Naive thymus-derived CD8-positive, alpha-beta T cell (primary cell): ENCODE measurements around the gene BCL2A1. TPM values are rescaled to one million over a fixed set of nuclear protein-coding genes. Genes with fewer than 3 reads are reported as not detected.
"Not testable (repeated sequence)": the region's sequence is repeated elsewhere in the genome, so short reads cannot be mapped to it uniquely, and the experiment has no call there.

Experiments
- ATAC-seq, 2 donors: fragments of 150-1000 bp; cut with Tn5 transposase in 1 of 2; sonication (Bioruptor Pico), chemical (Tn5 transposase) in 1 of 2; 1 replicate in 1 of 2; 2 replicates in 1 of 2; pipeline ENCODE4 v1.10.0; 2021; ENCODE audit warnings: mild to moderate bottlenecking in 2 of 2, moderate library complexity in 2 of 2
- POLR2A ChIA-PET: fragments of 350-600 bp; sonication (Branson Sonifier 250); formaldehyde crosslinking; loops from one replicate; lab custom pipeline; 2021; ENCODE audit warnings: antibody characterized with exemption; lab: Charles Lee
- DNase-seq, 10 donors: peaks; one replicate each; pipeline versions ENCODE4 v3.0.0 to v3.0.0-alpha.2; 2020 to 2022
- H3K27ac Mint-ChIP-seq, 10 donors: one replicate each; pipeline ENCODE4 v1.8.0; 2020 to 2022; ENCODE audit warnings: mild to moderate bottlenecking in 10 of 10, mixed read lengths in 10 of 10, moderate library complexity in 4 of 10, inconsistent platforms in 1 of 10
- H3K27me3 Mint-ChIP-seq, 5 donors: one replicate each; pipeline ENCODE4 v1.8.0; 2021 to 2022; ENCODE audit warnings: mixed read lengths in 5 of 5
- H3K36me3 Mint-ChIP-seq, 3 donors: one replicate each; pipeline ENCODE4 v1.8.0; 2020 to 2022; ENCODE audit warnings: mixed read lengths in 3 of 3, mild to moderate bottlenecking in 2 of 3, inconsistent platforms in 1 of 3
- H3K4me1 Mint-ChIP-seq, 4 donors: one replicate each; pipeline ENCODE4 v1.8.0; 2021 to 2022; ENCODE audit warnings: mixed read lengths in 4 of 4
- H3K4me3 Mint-ChIP-seq, 10 donors: one replicate each; pipeline ENCODE4 v1.8.0; 2020 to 2022; ENCODE audit warnings: mild to moderate bottlenecking in 10 of 10, mixed read lengths in 10 of 10, moderate library complexity in 6 of 10, inconsistent platforms in 1 of 10
- H3K9me3 Mint-ChIP-seq, 9 donors: one replicate each; pipeline ENCODE4 v1.8.0; 2020 to 2022; ENCODE audit warnings: mixed read lengths in 9 of 9, mild to moderate bottlenecking in 3 of 9, inconsistent platforms in 1 of 9, moderate library complexity in 1 of 9
- polyA plus RNA-seq, 3 donors: library from polyadenylated mRNA; unstranded; fragments of 300-500 nt; fragmentation: Illumina TruSeq; gene quantifications; one replicate each; pipeline ENCODE4 v1.2.3, GENCODE V29; 2021
- total RNA-seq, 8 experiments: library from RNA in 2 of 8; stranded (reverse) in 2 of 8; gene quantifications; one replicate each; pipeline ENCODE4 v1.2.3 and lab custom pipeline; 2021 to 2026

Gene BCL2A1
- total and polyA plus RNA-seq, 5 experiments from 2014 or later: 18.7 to 27.4 (median 19.7) TPM

DNA sequence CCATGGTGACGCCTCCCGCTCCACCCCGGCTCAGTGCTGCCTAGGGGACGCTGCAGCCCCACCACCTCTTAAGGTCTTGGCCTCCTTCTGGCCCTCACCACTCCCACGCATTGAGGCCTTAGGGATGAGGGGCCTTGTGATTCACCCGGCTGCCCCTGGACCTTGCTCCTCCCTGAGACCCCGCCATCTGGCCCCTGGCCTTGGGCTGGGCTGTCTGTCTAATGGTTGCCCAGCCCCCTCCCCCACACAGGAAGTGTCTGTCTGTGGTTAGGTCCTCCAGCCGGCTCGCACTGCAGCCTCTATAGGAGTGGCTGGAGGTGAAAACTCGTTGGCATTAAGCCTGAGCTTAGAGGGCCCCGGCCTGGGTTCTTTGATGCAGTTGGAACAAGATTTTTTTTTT lies 52.7 kb downstream of the BCL2A1 start:
- Mint-ChIP-seq H3K4me3 (no peak overlapping the region), H3K4me1 (peaks cover 10 to 19% (median 19%) of the 10 kb centered on the region in 4 donors), H3K36me3 (peaks cover 44 to 56% (median 44%) of the 10 kb centered on the region in 3 donors), H3K27ac (no peak overlapping the region), H3K27me3 (no peaks in the 10 kb centered on the region), H3K9me3 (peaks cover 0 to 92% (median 34%) of the 10 kb centered on the region in 9 donors)
- POLR2A ChIA-PET: no interaction called here
- DNase-seq: no peak
- no peak for ATAC-seq

DNA sequence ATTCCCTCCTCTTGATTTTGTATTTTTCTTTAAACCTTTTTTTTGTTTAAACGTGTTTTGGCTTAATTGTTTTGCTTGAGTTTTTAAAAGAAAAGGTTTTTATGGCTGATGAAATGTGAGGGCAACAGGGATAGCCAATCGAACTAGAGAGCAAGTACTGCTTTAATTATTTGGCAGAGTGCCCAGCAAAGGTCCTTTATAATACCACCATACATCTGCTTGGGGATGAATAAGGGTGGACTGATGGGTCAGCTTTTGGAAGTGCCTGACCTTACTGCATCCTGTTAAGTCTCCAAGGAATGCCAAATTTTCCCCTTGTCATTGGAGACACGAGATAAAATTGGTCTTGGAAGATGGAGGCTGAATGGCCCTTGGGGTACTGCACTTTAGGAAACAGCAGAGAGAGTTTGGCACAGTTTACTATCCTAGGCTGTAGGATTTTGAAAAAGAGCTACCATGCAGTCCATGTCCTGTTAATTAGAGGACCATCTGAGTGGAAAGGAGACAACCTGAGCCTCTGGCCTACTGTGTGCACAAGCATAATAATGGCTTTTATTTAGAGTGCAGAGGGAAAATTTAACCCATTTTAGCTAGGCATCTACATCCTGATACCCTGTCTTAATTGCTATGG lies 54.4 kb downstream of the BCL2A1 start:
- DNase-seq (no peak), ATAC-seq (no peak)
- H3K4me1 Mint-ChIP-seq: peaks cover 4 to 5% (median 4%) of the 10 kb centered on the region in 4 donors
- POLR2A ChIA-PET: interaction anchor here (0.6 kb wide), 1 partner anchor 12 kb away, joined by 8 read pairs; no protein-coding TSS in a partner anchor
- peaks cover 33 to 53% (median 43%) of the 10 kb centered on the region in 3 donors for H3K36me3 Mint-ChIP-seq
- no peak overlapping the region for H3K4me3 Mint-ChIP-seq
- H3K27me3 Mint-ChIP-seq: no peaks in the 10 kb centered on the region
- peaks cover 0 to 88% (median 36%) of the 10 kb centered on the region in 9 donors for H3K9me3 Mint-ChIP-seq
- H3K27ac Mint-ChIP-seq: no peak overlapping the region

DNA sequence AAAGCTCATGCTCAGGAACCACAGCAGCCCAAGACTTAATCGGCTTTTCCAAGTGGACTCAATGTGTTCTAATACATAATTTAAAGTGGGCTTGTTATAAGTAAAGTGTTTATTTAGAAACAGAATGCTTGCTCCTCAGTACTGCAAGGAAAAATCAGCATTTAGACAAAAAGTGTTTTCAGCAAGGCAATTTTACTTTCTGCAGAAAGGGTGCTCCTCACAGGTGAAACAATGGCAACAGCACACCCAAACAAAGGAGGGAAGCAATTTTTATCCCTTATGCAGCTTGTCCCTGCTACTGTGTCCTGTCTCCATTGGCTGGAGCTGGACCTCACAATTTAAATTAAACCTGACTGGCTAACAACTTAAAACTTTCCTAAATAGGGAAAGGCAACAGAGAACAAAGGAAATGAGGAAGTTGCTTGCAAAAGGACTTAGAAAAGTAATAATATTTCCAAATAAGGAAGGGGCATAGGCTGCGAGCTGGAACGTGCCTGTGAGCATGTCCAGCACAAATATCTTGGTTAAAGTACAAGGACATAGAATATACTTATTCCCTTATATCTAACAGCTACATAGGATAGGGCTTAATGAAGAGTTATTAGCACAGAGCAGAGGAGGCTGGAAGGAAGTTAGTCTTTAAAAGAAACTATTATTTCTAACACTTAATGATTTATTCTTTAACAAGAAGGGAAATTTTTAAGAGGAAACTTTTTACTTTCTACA lies 55.1 kb downstream of the BCL2A1 start:
- POLR2A ChIA-PET, DNase-seq, H3K27me3 Mint-ChIP-seq, H3K4me3 Mint-ChIP-seq, H3K4me1 Mint-ChIP-seq, ATAC-seq: not testable (repeated sequence)
- H3K27ac Mint-ChIP-seq: peak overlapping the region in 1 of 10 donors; percentile 58
- peaks cover 28 to 47% (median 38%) of the 10 kb centered on the region in 3 donors for H3K36me3 Mint-ChIP-seq
- peaks cover 0 to 82% (median 32%) of the 10 kb centered on the region in 9 donors for H3K9me3 Mint-ChIP-seq

DNA sequence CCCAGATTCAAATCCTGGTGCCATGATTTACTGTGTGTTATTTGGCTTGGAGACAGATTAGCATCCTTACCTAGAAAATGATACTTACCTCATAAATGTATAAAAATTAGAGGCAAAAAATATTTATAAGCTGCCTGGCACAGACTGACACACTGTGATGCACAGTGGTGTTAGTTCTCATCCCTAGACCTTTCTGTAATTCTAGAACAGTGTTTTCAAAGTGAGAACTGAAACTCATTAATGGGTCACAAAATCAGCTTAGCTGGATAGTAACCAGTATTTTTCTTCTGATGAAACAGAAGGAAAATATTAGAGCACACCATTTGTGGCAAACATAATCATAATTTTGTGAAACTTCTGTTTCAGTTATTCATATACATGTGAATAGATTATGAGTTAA lies 56.3 kb downstream of the BCL2A1 start:
- POLR2A ChIA-PET: no interaction called here
- no peak overlapping the region for H3K27ac Mint-ChIP-seq
- H3K4me1 Mint-ChIP-seq: peaks cover 2 to 9% (median 7%) of the 10 kb centered on the region in 4 donors
- H3K4me3 Mint-ChIP-seq: no peak overlapping the region
- no peak for ATAC-seq
- no peak for DNase-seq
- H3K9me3 Mint-ChIP-seq: peaks cover 0 to 80% (median 39%) of the 10 kb centered on the region in 9 donors
- no peaks in the 10 kb centered on the region for H3K27me3 Mint-ChIP-seq
- H3K36me3 Mint-ChIP-seq: peaks cover 19 to 44% (median 41%) of the 10 kb centered on the region in 3 donors

Other genes starting within 250 kb of the BCL2A1 start
- 10 to 100 TPM; 31.0 to 33.6 TPM for gene MTHFS, start 74.2 kb downstream of the BCL2A1 start, total RNA-seq
- 100 to 1,000 TPM in 1 of 3 donors, 10 to 100 TPM in 2; 82.6 to 106 (median 85.4) TPM for gene MTHFS, start 74.2 kb downstream of the BCL2A1 start, polyA plus RNA-seq
- gene ZFAND6, start 88.5 kb upstream of the BCL2A1 start, total RNA-seq: 10 to 100 TPM; 70.4 to 71.9 TPM
- gene ZFAND6, start 88.5 kb upstream of the BCL2A1 start, polyA plus RNA-seq: 100 to 1,000 TPM in 2 of 3 donors, 10 to 100 TPM in 1; 100.0 to 105 (median 104) TPM
- 1 to 10 TPM; 6.2 to 8.9 TPM for gene FAH, start 181.8 kb upstream of the BCL2A1 start, total RNA-seq
- gene FAH, start 181.8 kb upstream of the BCL2A1 start, polyA plus RNA-seq: 1 to 10 TPM; 5.3 to 9.3 (median 5.7) TPM